GM18502 (cell line): ENCODE data around the gene CXCL12.

ENCODE experiments used
- ATAC-seq: cut with Tn5 transposase; IDR thresholded peaks from one replicate; pipeline ENCODE4 v1.9.1; 2021; ENCODE audit warnings: mild to moderate bottlenecking; ENCODE audit not compliant: unreplicated experiment, poor library complexity

Gene CXCL12

DNA sequence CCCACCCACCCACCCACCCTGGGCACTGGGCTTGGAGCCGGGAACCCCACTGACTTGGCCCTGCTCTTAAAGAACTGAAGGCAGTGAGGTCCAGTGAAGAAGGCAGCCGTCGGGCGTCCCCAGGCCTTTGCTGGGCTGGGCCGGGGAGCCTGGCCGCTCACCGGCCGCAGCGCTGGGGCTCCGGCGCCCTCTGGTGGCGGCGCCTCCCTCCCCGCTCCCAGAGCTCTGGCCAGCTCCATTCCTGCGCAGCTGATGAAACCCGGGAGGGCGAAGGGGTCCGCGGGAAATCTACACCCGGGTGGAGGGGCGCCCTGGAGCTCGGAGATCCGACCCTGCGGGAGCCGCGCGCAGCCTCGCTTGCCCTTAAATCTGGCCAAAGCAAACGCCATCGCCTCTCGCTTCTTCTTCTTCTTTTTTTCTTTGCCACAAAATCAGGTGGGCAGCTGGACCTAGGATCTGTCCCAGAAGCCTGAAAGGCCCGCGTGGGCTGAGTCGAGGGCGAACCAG is 1.7 kb upstream of the CXCL12 start:
- ATAC-seq = peak; percentile 50

- ATAC-seq = no peak
Observed at GRCh38 chr10:44385696-44386441, 972 bp upstream of the CXCL12 start.

DNA sequence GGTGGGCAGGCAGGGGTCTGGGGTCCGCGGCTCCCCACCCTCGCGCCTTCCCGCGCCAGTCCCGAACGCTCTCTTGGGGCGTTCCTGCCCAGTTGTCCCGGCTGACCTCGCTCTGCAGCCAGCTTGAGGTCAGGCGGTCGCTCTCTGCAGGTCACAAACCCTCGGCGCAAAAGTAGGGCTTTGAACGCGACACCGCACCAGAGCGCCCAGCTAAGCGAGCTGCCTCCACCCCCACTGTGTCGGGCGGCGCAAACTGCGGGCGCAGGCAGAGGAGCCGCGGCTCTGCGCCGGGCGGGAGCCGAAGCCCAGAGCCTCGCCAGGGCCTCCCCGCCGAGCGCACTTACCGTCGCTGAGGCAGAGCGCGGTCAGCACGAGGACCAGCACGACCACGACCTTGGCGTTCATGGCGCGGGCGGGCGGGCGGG is 284 bp downstream of the CXCL12 start:
- no peak for ATAC-seq

DNA sequence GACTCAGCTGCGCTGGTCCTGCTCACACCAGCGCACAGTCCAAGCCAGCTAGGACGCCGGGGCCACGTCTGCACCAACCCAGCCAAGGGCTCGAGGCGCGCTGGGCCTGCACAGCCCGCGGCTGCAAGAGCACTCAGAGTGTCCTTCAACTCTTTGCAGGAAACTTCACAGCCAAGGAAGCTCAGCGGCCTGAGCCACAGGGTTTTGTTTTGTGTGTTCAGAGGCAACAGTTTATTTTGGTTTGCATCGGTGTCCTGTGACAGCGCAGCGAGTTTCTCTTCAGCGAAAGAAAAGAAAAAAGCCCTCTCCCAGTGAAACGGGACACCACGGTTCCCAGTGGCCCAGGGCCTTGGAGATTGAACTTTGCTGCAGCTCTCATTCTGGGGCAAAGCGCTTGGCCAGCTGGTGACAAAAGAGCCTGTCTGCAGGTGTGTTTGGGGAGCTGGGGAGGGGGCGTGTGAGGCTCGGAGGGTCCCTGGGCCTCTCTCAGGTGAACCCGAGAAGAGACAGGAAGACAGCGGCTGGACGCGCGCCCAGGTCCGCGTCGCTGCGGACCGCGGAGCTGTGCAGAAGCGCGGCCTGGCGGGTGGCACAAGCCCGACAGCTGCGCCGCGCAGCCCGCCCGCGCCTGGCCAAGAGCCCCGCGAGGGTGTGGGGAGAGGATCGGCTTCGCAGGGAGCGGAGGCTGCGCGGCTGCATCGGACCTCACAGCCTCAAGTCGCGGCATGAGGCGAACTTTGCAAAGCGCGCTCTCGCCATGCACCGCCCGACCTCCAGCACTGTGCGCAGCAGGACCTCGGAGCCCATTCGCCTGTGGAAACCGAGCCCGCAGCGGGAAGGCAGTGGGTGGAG is 922 bp downstream of the CXCL12 start:
- ATAC-seq = no peak

DNA sequence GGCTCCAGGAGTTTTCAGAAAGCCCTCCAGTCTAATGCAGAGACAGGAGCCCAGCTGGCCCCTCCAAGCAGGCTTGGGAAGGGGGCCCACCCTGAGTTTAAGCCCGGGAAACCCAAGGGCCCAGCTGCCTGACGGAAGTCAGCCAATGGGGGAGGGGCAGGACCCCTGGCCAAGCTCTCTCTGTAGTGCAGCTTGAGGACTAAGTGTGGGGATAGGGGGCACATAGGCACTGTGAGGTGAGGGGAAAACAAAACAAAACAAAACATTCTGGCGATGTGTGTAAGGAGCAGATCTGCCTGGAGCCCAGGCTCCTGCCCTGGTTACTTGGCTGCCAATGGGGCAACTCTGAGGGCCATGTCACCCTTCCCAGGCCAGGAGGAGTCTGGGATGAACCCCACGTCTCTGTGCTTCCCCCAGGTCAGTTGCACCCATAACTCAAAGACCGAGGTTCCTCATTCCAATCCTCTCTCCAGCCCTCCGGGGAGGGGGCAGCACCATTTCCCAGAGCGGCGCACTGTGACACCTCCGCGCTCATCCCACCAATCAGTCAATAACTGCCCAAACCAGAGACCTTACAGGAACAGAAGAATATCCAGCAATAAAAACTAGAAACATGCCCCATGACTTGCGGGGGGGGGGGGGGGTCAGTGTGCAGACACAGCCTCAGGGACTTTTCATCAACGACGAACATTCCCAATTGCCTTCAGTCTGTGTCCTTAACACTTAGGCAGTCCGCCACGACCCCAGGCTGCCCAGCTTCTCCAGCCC is 1.7 kb downstream of the CXCL12 start:
- ATAC-seq = no peak

GRCh38 chr10:44382131-44382858 is 2.6 kb downstream of the CXCL12 start:
- ATAC-seq = no peak

DNA sequence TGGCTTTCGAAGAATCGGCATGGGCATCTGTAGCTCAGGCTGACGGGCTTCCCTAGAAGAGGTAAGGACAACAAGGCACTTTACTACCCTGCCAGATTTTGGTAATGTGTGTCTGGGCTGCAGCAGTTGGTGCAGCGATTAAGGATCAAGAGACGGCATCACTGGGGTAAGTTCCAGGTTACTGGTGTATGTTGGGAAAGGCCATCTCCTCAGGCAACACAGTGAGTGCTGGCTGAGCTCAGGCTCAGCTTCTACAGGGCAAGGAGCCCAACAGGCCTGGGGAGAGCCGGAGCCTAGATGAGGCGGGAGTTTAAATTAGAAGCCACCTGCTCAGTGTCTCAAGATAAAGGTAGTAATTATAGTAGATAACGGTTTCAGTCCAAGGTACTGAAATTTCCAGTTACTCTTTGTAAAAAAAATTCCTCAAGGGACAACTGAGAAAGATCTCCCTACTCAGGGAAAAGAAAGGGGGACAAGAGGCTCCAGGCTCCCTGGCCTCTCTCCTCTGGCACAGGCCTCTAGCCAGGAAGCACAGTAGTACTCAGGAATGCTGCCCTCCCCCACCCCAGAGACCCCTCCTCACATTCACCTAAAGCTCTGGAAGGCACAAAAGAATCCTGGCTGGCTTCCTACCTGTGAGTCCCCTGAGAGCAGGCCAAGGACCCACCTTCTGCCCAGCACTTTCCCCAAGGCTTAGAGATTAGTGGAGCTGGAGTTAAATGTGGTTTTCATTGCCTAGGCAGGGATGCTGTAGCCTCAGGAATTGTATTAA is 3.9 kb downstream of the CXCL12 start:
- no peak for ATAC-seq

DNA sequence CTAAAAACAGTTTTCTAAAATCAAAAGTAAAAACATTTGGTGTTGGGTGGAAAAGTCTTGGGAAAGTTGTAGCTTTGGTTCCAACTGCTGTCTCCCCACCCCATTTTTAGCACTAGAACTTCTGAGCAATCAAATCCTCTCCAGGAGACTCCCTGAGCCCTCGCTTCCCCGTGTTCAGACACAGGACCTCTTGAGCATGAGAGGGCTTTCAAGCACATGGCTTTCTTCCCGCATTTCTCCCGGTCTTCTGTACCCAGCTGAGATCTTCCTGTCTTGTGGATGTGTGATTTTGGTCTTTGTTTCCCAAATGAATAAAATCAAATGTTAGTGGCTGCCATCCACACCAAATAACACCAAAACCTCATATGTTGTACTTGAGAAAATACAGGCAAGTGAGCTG is 5.0 kb downstream of the CXCL12 start:
- ATAC-seq = no peak

GRCh38 chr10:44378626-44379025 is 6.3 kb downstream of the CXCL12 start:
- no peak for ATAC-seq

- ATAC-seq = no peak
Observed at GRCh38 chr10:44377651-44378310, 7.1 kb downstream of the CXCL12 start.

- no peak for ATAC-seq
Observed at GRCh38 chr10:44376472-44377099, 8.3 kb downstream of the CXCL12 start.

DNA sequence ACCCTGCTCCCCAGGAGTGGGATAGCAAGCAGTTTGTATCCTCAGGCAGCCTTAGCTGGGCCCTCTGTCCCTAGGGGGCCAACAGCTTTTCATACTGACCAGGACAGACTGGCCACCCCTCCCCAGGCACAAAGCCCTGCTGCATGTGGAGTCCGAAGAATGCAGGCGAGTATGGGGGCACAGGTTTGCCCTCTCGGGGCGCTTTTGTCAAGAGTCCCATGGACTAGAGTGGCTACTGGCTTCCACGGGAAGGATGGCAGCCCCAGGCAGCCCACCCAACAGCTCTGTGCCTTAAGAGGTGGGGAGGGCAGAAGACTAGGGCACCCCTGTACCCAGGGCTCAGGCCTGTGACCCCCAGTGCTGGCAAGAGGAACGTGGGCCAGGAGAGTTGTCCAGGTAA is 10.7 kb downstream of the CXCL12 start:
- ATAC-seq = no peak

DNA sequence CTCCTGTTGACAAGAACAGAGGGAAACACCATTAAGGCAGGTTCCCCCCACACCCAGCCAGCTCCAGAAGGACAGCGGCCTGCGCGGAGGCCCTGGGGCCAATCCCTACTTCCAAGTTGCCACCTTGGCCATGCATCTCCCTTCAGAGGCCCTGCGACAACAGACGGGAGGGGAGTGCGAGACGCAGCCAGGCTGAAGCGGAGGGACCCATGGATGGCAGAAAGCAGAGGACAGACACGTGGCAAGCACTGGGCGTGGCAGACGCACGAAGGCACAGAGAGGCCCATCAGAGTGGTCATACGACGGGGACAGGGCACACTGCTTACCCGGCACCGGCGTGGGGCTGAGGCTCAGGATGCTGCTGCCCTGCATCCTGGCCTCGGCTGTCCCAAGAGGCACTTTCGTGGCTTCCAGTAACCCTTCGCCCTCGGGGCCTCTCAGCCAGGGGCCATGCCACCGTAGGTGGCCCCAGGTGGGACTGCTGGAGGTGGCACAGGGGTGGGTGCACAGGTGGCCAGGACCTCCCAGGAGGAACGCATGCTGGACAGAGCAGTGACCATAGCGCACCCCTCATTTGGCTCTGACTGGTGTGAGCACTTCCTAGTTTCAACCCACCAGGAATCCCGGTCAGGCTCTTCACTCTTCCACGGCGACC is 11.4 kb downstream of the CXCL12 start:
- no peak for ATAC-seq

DNA sequence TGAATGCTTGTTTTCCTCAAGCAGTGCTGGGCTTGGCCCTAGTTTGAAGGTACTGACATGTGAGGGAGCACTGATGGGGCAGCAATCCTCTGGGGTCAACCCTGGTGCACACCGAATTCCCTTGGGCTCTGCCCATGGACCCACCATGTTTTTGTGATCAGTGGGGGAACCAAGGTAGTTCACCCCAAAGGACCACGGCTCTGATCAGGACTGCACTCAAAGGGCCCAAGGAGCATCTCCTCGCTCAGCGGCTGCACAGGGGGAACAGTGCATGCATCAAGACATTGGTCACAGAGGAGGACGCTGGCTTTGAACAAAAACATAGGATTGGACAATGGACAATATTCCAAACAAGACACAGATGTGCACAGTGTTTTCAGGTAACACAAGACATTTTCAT is 12.7 kb downstream of the CXCL12 start:
- no peak for ATAC-seq

DNA sequence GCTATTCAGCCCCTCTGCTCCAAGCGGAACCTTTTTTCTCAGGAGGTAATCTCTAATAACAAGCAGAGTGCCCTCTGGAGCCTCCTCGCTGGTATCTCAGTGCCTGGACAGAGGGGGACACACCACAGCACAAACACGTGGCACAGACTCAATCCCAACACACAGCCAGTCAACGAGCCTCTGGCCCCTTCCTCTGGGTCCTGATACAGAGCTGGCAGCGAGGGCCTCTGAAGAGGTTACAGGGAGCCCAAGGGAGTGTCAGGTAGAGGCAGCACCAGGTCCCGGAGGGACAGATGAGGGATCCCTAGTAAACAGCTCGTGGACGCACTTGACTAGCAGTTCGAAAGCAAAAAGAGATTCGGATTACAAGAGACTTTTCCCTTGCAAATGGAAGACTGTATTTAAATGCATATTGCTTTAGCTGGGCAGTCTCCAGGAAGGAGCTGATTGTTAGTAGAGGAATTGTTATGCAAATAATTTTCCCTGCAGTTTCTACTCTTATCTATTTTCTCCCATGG is 14.1 kb downstream of the CXCL12 start:
- ATAC-seq = no peak

DNA sequence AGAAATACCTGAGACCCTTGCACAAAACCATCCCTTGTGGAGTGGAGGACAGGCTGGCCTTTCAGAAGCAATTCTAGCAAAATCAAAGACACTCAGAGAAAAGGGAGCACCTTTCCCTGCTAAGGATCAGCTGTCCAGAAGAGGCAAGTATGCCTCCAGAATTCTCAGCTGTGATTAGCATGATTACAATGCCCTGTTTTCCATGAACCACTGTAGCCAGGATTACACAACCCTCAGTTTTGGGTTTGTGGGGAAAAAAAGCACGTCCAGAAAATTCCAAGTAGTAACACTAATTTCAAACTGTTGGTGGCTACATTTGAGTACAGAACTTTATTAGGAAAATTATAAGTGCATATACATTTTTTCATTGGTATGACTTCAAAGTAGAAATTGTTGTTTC is 15.0 kb downstream of the CXCL12 start:
- ATAC-seq = no peak

- ATAC-seq = no peak
Observed at GRCh38 chr10:44369296-44369695, 15.6 kb downstream of the CXCL12 start.

GRCh38 chr10:44368637-44369036 is 16.3 kb downstream of the CXCL12 start:
- no peak for ATAC-seq
